GM20000 (cell line): ENCODE data around the gene TSC2.
"Not testable (repeated sequence)": the region's sequence is repeated elsewhere in the genome, so short reads cannot be mapped to it uniquely, and the experiment has no call there.

ENCODE experiments used
- DNase-seq: peaks from one replicate; pipeline ENCODE4 v3.0.0; 2012; ENCODE audit warnings: low spot score
- TF ChIP-seq, protein P1 (sequence below): IDR thresholded peaks from 2 replicates; pipeline ENCODE4 v1.5.1; 2012; ENCODE audit warnings: mild to moderate bottlenecking, control low read depth; ENCODE audit errors: extremely low read depth, missing control alignments

The TSC2 gene

DNA sequence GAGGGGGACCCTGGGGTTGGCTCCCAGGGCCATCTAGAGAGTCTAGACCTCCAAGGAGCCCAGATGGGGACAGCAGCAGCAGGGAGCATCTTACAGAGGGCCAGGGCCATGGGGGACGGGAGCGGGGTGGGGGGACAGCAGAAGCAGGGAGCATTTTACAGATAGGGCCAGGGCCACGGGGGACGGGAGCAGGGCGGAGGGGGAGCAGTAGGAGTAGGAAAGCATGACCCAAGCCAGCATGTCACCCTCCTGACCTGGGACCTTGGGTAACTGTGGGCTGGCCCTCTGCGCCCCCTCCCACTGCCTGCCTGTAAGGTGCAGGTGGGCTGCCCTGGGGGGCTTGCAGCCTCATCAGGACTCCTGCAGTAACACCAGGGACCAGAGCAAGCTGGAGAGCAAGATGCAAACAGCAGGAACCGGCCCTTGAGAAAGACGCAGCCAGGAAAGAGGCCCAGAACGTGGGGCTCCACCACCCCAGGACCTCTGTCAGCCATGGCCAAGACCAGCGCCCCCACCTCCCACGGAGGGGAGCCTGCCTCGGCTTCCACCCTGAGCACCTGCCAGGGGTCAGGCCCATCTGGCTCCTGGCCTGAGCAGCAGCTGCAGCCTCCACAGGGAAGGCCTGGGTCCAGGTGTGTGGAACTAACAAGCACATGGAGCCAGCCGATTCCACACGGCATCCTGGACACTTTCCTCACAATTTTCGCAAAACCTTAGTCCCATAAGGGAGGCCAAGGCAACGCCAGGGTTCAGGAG, 40.5 kb upstream of the TSC2 start:
- no peak for DNase-seq
- TF ChIP-seq, protein P1, sequence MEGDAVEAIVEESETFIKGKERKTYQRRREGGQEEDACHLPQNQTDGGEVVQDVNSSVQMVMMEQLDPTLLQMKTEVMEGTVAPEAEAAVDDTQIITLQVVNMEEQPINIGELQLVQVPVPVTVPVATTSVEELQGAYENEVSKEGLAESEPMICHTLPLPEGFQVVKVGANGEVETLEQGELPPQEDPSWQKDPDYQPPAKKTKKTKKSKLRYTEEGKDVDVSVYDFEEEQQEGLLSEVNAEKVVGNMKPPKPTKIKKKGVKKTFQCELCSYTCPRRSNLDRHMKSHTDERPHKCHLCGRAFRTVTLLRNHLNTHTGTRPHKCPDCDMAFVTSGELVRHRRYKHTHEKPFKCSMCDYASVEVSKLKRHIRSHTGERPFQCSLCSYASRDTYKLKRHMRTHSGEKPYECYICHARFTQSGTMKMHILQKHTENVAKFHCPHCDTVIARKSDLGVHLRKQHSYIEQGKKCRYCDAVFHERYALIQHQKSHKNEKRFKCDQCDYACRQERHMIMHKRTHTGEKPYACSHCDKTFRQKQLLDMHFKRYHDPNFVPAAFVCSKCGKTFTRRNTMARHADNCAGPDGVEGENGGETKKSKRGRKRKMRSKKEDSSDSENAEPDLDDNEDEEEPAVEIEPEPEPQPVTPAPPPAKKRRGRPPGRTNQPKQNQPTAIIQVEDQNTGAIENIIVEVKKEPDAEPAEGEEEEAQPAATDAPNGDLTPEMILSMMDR = no peak

DNA sequence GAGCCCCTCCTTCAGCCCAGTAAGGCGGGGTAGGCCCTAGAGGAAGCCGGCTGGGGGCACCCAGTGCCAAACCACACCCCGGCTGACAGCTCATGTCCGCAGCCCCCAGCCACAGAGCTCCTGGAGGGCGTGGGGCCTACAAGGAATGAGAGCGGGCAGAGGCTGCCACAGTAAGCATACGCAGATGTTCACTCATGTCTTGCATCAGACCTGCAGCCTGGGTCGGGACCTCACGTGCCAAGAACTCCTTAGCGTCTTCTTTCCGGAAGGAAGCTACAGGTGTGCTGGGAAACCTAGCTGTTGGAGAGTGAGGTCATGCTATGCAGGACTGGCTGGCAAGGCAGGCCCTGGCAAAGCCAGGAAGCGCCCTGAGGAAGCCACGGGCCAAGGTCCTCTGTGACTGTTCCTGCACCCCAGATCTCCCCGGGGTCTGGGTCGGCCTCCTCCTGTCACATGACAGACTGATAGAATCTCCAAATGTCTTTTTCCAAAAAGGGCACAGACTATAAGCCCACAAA, 39.7 kb upstream of the TSC2 start:
- DNase-seq = no peak
- TF ChIP-seq, protein P1 = no peak

DNA sequence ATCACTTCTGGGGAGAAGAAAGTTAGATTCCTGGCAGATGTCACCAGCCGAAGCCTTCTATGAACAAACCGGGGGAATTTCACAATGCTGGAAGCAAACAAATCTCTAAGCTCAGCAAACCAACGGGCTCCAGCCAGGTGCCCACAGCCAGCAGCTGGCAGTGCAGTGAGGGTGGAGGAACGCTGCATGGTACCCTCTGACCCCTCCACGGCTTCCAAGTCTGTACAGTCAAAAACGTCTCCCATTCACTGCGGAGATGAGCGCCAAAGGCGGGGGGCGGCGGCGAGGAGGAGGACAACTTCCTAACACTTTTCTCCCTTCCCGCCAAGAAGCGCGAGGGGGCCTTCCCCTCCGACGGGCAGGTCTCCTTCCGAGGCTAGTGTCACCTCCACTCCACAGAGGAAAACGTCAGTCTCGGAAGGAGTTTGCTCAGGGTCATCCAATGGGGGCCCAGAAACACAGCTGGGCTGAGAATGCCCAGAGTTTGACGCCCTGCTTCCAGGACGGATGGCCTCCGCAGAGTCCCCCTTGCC, 39.1 kb upstream of the TSC2 start:
- TF ChIP-seq, protein P1 = no peak

DNA sequence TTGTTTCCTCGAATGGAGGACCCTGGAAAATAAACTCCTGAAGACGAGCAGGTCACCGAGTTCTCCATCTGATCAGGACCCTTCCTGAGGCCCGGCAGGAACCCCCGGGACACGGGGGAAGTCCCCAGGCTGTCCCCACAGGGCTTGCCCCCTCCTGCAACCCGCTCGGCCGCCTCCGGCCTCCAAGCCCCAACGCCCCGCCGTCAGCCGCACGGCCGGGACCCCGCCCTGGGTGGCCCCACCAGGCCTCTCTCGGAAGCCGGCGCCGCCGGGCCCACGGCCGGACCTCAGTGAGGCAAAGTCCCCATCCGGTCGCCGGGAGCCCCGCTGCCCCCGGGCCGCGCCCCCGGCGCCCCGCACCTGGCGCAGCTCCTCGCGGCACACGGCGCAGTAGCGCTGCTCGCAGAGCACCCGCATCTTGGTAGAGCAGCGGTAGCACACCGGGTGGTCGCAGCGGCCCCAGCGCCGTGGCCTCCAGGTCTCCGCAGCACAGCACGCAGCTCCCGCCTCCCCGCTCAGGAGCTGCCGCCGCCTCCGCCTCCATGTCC, 38.5 kb upstream of the TSC2 start:
- TF ChIP-seq, protein P1 = no peak
- DNase-seq = no peak

More for the DNA sequence above, 39.1 kb upstream of the TSC2 start:
- DNase-seq = peak; percentile 56

DNA sequence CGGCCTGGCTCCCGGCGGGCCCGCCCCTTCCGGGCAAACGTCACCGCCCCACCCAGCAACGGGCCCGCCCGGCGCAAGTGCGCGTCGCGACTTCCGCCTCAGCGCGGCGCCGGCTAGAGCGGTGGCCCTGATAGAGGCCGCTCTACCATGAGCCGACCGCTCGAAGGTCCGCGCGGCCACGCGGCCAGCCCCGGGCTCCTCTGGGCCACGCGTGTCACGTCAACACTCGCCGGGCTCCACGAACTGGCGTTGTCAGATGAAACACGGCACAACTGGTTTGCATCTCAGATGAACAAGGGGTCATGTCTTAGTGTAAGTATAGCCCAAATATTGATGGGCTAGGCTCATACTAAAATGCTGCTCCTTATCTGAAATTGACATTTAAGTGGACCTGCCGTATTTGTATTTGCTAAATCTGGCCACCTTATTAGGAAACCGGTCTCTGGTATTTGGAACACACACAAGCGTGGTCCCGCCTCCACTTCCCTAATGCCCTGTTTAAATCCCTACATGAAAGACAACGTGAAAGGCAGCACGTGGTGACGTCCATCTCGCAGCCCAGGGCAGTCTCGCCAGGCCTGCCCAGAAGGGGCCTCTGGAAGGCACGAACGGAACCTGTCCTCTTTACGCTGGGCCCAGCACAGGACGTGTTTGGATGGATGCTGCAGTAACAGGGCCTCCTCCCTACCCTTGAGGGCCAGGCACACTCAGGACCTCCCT, 37.8 kb upstream of the TSC2 start, which contains the start of gene ZNF598:
Gene ZNF598, minus strand, starts transcription at position 31 of the 720 bp plus-strand sequence.
- peak; percentile 99 for DNase-seq
- TF ChIP-seq, protein P1 = no peak

DNA sequence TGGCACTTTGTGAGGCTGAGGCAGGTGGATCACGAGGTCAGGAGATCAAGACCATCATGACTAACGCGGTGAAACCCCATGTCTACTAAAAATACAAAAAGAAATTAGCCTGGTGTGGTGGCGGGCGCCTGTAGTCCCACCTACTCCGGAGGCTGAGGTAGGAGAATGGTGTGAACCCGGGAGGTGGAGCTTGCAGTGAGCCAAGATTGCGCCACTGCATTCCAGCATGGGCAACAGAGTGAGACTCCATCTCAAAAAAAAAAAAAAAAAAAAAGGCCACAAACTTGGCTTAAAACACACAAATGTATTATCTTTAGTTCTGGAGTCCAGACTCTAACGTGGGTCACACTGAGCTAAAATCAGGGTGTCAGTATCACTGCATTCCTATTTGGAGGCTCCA, 36.1 kb upstream of the TSC2 start:
- not testable (repeated sequence) for DNase-seq

DNA sequence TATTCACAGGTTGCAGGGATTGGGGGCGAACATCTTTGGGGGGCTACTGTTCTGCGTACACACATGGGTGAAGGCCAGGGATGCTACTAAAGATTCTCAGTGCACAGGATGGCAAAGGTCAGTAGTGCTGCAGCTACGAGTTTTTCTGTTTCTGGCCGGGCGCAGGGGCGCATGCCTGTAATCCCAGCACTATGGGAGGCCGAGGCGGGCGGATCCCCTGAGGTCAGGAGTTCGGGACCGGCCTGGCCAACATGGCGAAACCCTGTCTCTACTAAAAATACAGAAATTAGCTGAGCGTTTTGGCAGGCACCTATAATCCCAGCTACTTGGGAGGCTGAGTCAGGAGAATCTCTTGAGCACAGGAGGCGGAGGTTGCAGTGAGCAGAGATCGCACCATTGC, 34.3 kb upstream of the TSC2 start:
- DNase-seq = no peak
- TF ChIP-seq, protein P1 = no peak
